22Rv1 (cell line): ENCODE measurements around the gene LAS1L.
A peak's percentile ranks its signal among the peaks of the same experiment; 100 is the strongest.

Experiments
- CTCF ChIP-seq: fragments of 450-650 bp; IDR thresholded peaks from 2 replicates; pipeline ENCODE4 v1.5.1; 2017; ENCODE audit warnings: mild to moderate bottlenecking
- ZFX ChIP-seq: fragments of 450-650 bp; IDR thresholded peaks from 2 replicates; pipeline ENCODE4 v1.6.1; 2017; ENCODE audit warnings: antibody characterized with exemption, borderline replicate concordance

GRCh38 chrX:65528705-65529340 is 5.8 kb downstream of the LAS1L start:
- peak; percentile 83 for TF ChIP-seq CTCF
- no peak for TF ChIP-seq ZFX
